ENCODE results near the gene CELF4.

The CELF4 gene

GRCh38 chr18:37559194-37559593, 6.4 kb downstream of the CELF4 start:
- TF ChIP-seq EGR1 (IDR thresholded peaks at IDR 0.05) (no peak), USF1 (IDR thresholded peaks at IDR 0.05) (no peak), TCF12 (IDR thresholded peaks at IDR 0.05; ENCODE audit: low read depth) (no peak), EP300 (IDR thresholded peaks at IDR 0.05; ENCODE audit: borderline replicate concordance) (no peak), ZBTB7A (IDR thresholded peaks at IDR 0.05; ENCODE audit: low read depth) (no peak), CEBPB (IDR thresholded peaks at IDR 0.05) (no peak), NFIC (IDR thresholded peaks at IDR 0.05) (no peak), RAD21 (IDR thresholded peaks at IDR 0.05; ENCODE audit: low read depth) (no peak), FOXM1 (IDR thresholded peaks at IDR 0.05; ENCODE audit: borderline replicate concordance, low read depth) (no peak), TAF1 (IDR thresholded peaks at IDR 0.05; ENCODE audit: low read depth) (no peak), TEAD4 (IDR thresholded peaks at IDR 0.05) (no peak), YY1 (IDR thresholded peaks at IDR 0.05; ENCODE audit: low read depth) (no peak), CREB1 (IDR thresholded peaks at IDR 0.05; ENCODE audit: low read depth) (no peak)
- TF ChIP-seq, protein P1, sequence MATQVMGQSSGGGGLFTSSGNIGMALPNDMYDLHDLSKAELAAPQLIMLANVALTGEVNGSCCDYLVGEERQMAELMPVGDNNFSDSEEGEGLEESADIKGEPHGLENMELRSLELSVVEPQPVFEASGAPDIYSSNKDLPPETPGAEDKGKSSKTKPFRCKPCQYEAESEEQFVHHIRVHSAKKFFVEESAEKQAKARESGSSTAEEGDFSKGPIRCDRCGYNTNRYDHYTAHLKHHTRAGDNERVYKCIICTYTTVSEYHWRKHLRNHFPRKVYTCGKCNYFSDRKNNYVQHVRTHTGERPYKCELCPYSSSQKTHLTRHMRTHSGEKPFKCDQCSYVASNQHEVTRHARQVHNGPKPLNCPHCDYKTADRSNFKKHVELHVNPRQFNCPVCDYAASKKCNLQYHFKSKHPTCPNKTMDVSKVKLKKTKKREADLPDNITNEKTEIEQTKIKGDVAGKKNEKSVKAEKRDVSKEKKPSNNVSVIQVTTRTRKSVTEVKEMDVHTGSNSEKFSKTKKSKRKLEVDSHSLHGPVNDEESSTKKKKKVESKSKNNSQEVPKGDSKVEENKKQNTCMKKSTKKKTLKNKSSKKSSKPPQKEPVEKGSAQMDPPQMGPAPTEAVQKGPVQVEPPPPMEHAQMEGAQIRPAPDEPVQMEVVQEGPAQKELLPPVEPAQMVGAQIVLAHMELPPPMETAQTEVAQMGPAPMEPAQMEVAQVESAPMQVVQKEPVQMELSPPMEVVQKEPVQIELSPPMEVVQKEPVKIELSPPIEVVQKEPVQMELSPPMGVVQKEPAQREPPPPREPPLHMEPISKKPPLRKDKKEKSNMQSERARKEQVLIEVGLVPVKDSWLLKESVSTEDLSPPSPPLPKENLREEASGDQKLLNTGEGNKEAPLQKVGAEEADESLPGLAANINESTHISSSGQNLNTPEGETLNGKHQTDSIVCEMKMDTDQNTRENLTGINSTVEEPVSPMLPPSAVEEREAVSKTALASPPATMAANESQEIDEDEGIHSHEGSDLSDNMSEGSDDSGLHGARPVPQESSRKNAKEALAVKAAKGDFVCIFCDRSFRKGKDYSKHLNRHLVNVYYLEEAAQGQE (IDR thresholded peaks at IDR 0.05; ENCODE audit: low read depth): no peak
- TF ChIP-seq, protein P2, sequence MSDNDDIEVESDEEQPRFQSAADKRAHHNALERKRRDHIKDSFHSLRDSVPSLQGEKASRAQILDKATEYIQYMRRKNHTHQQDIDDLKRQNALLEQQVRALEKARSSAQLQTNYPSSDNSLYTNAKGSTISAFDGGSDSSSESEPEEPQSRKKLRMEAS (IDR thresholded peaks at IDR 0.05): no peak

DNA sequence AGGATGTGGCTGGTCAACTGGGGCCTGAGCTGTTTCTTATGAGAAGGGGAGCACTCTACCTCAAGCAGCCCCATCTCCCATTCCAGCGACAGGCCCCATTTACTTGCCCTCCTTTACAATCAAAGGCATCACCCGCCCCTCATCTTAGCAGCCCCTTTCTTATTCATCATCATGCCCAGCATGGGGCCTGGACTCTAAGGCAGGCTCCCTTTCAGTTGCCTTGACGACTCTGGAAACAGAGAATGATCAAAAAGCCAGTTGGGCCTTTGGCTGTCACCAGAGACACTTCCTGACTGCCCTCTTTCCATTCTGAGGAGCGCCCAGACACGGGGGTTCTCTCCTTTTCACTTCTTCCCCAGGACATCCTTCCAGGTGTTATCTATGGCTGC, 11.2 kb downstream of the CELF4 start:
- no peak for TF ChIP-seq FOXM1 (IDR thresholded peaks at IDR 0.05; ENCODE audit: borderline replicate concordance, low read depth)

GRCh38 chr18:37553633-37554398, 11.8 kb downstream of the CELF4 start:
- TF ChIP-seq, protein P2 (IDR thresholded peaks at IDR 0.05): no peak
- no peak for TF ChIP-seq USF1 (IDR thresholded peaks at IDR 0.05)
- TF ChIP-seq RAD21 (IDR thresholded peaks at IDR 0.05; ENCODE audit: low read depth): peak; percentile 11; the same call in 1 of the 2 replicates

DNA sequence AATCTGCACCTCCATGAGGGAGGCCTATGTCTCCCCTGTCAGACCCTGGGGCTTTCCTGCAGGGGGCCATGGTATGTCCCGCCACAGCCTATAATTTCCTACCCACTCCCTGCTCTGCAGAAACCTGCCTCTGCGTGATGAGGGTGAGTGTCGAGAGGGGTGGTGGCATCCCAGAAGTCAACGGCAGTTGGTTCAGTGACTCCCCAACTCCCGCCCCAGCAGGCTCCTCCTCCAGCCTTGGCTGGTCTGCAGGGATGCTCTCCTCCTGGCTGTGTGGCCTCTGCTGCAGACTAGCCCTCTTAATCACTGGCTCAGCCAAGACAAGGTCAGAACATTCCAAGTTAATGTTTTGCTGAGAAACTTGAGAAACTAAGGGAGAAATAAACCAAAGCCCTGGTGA, 13.3 kb downstream of the CELF4 start:
- TF ChIP-seq, protein P2 (IDR thresholded peaks at IDR 0.05): no peak
- TF ChIP-seq CREB1 (IDR thresholded peaks at IDR 0.05; ENCODE audit: low read depth) (no peak), TEAD4 (IDR thresholded peaks at IDR 0.05) (no peak), USF1 (IDR thresholded peaks at IDR 0.05) (no peak), ZBTB7A (IDR thresholded peaks at IDR 0.05; ENCODE audit: low read depth) (no peak), NFIC (IDR thresholded peaks at IDR 0.05) (no peak), YY1 (IDR thresholded peaks at IDR 0.05; ENCODE audit: low read depth) (no peak), EGR1 (IDR thresholded peaks at IDR 0.05) (no peak), TAF1 (IDR thresholded peaks at IDR 0.05; ENCODE audit: low read depth) (no peak), TCF12 (IDR thresholded peaks at IDR 0.05; ENCODE audit: low read depth) (no peak)
- TF ChIP-seq, protein P1 (IDR thresholded peaks at IDR 0.05; ENCODE audit: low read depth): no peak

GRCh38 chr18:37551846-37552245, 13.8 kb downstream of the CELF4 start:
- TF ChIP-seq FOXM1 (IDR thresholded peaks at IDR 0.05; ENCODE audit: borderline replicate concordance, low read depth) (no peak), TEAD4 (IDR thresholded peaks at IDR 0.05) (no peak), TCF12 (IDR thresholded peaks at IDR 0.05; ENCODE audit: low read depth) (no peak)

- no peak for TF ChIP-seq CEBPB (IDR thresholded peaks at IDR 0.05)
- TF ChIP-seq, protein P1 (IDR thresholded peaks at IDR 0.05; ENCODE audit: low read depth): no peak
- no peak for TF ChIP-seq EP300 (IDR thresholded peaks at IDR 0.05; ENCODE audit: borderline replicate concordance)
- TF ChIP-seq ZBTB7A (IDR thresholded peaks at IDR 0.05; ENCODE audit: low read depth): no peak
- TF ChIP-seq, protein P2 (IDR thresholded peaks at IDR 0.05): no peak
- TF ChIP-seq TAF1 (IDR thresholded peaks at IDR 0.05; ENCODE audit: low read depth): no peak
- TF ChIP-seq FOXM1 (IDR thresholded peaks at IDR 0.05; ENCODE audit: borderline replicate concordance, low read depth): no peak
- no peak for TF ChIP-seq NFIC (IDR thresholded peaks at IDR 0.05)
- TF ChIP-seq USF1 (IDR thresholded peaks at IDR 0.05): no peak
- no peak for TF ChIP-seq RAD21 (IDR thresholded peaks at IDR 0.05; ENCODE audit: low read depth)
- no peak for TF ChIP-seq YY1 (IDR thresholded peaks at IDR 0.05; ENCODE audit: low read depth)
- no peak for TF ChIP-seq TCF12 (IDR thresholded peaks at IDR 0.05; ENCODE audit: low read depth)
Measured at GRCh38 chr18:37551249-37551648, 14.3 kb downstream of the CELF4 start.

Measured in Ishikawa (cell line).